BLaER1 (cell line): ENCODE results near the gene HSPB3.

Experiments
- H3K27ac ChIP-seq: shearing (Covaris generic); formaldehyde crosslinking; 2 replicates; pipeline ENCODE4 v1.8.1; 2022
- H3K27me3 ChIP-seq: shearing (Covaris generic); formaldehyde crosslinking; 2 replicates; pipeline ENCODE4 v1.8.1; 2022
- H3K36me3 ChIP-seq: shearing (Covaris generic); formaldehyde crosslinking; 2 replicates; pipeline ENCODE4 v1.8.1; 2022
- H3K4me1 ChIP-seq: shearing (Covaris generic); formaldehyde crosslinking; 2 replicates; pipeline ENCODE4 v1.8.1; 2022
- H3K4me2 ChIP-seq: shearing (Covaris generic); formaldehyde crosslinking; 2 replicates; pipeline ENCODE4 v1.8.1; 2022
- H3K4me3 ChIP-seq: shearing (Covaris generic); formaldehyde crosslinking; 2 replicates; pipeline ENCODE4 v1.8.1; 2022
- H3K9ac ChIP-seq: shearing (Covaris generic); formaldehyde crosslinking; 2 replicates; pipeline ENCODE4 v1.8.1; 2022
- H3K9me3 ChIP-seq: shearing (Covaris generic); formaldehyde crosslinking; 2 replicates; pipeline ENCODE4 v1.8.1; 2022
- H4K20me1 ChIP-seq: shearing (Covaris generic); formaldehyde crosslinking; 2 replicates; pipeline ENCODE4 v1.8.1; 2022
- Cebpa-rat ChIP-seq: shearing (Covaris generic); IDR thresholded peaks from 2 replicates; pipeline ENCODE4 v1.8.1; 2022

Gene HSPB3

GRCh38 chr5:54457094-54457862 is 1.8 kb downstream of the HSPB3 start:
- Histone ChIP-seq H3K36me3 (no peaks in the 10 kb centered on the region), H3K27me3 (no peaks in the 10 kb centered on the region), H3K9me3 (peaks cover 23% of the 10 kb centered on the region), H3K27ac (no peak overlapping the region), H3K9ac (no peak overlapping the region), H3K4me1 (no peaks in the 10 kb centered on the region), H4K20me1 (no peaks in the 10 kb centered on the region), H3K4me3 (no peak overlapping the region), H3K4me2 (no peak overlapping the region)
- no peak for TF ChIP-seq Cebpa-rat

DNA sequence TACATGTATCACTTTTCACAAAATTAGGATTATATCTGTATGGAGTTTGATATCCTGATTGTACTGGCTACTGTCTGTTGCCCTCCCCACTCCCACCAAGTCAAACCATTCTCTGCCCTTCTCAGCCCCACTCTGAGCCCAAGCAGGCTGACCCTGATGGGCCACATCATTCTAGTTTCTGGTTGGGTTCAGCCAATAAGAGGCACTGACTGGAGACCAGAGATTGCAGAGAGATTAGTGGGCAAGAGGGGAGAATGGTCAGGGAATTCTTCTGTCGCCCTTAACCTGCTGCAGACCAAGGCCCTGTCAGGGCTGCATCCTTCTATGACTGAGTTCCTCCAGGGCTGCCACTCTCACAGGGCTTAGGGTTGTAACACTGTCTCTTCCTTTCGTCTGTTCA is 2.7 kb downstream of the HSPB3 start:
- Histone ChIP-seq H4K20me1 (no peaks in the 10 kb centered on the region), H3K9ac (no peak overlapping the region), H3K36me3 (no peaks in the 10 kb centered on the region), H3K4me2 (no peak overlapping the region), H3K9me3 (peaks cover 28% of the 10 kb centered on the region), H3K27ac (no peak overlapping the region), H3K4me3 (no peak overlapping the region), H3K4me1 (no peaks in the 10 kb centered on the region), H3K27me3 (no peaks in the 10 kb centered on the region)
- TF ChIP-seq Cebpa-rat = no peak

- Histone ChIP-seq H3K36me3 (no peaks in the 10 kb centered on the region), H3K4me2 (no peak overlapping the region), H3K27ac (no peak overlapping the region), H4K20me1 (no peaks in the 10 kb centered on the region), H3K9ac (no peak overlapping the region), H3K9me3 (peaks cover 31% of the 10 kb centered on the region), H3K4me1 (no peaks in the 10 kb centered on the region), H3K27me3 (no peaks in the 10 kb centered on the region), H3K4me3 (no peak overlapping the region)
- no peak for TF ChIP-seq Cebpa-rat
These were observed 4.9 kb downstream of the HSPB3 start for GRCh38 chr5:54460181-54460919.

GRCh38 chr5:54462281-54462680 is 6.8 kb downstream of the HSPB3 start:
- Histone ChIP-seq H3K36me3 (no peaks in the 10 kb centered on the region), H3K4me3 (no peak overlapping the region), H3K9me3 (peaks cover 46% of the 10 kb centered on the region), H4K20me1 (no peaks in the 10 kb centered on the region), H3K27me3 (no peaks in the 10 kb centered on the region), H3K27ac (no peak overlapping the region), H3K9ac (no peak overlapping the region), H3K4me1 (no peaks in the 10 kb centered on the region), H3K4me2 (no peak overlapping the region)
- no peak for TF ChIP-seq Cebpa-rat

- Histone ChIP-seq H3K4me3 (no peak overlapping the region), H3K36me3 (no peaks in the 10 kb centered on the region), H3K9me3 (peaks cover 46% of the 10 kb centered on the region), H3K27ac (no peak overlapping the region), H3K9ac (no peak overlapping the region), H3K27me3 (no peaks in the 10 kb centered on the region), H4K20me1 (no peaks in the 10 kb centered on the region), H3K4me2 (no peak overlapping the region), H3K4me1 (no peaks in the 10 kb centered on the region)
- no peak for TF ChIP-seq Cebpa-rat
These were observed 8.2 kb downstream of the HSPB3 start for GRCh38 chr5:54463713-54464112.

GRCh38 chr5:54469622-54470021 is 14.1 kb downstream of the HSPB3 start:
- Histone ChIP-seq H3K9me3 (peaks cover 18% of the 10 kb centered on the region), H3K9ac (no peak overlapping the region), H3K4me2 (peak overlapping the region; percentile 46), H3K36me3 (no peaks in the 10 kb centered on the region), H3K4me1 (peaks cover 19% of the 10 kb centered on the region), H4K20me1 (no peaks in the 10 kb centered on the region), H3K27me3 (no peaks in the 10 kb centered on the region), H3K4me3 (no peak overlapping the region), H3K27ac (no peak overlapping the region)
- TF ChIP-seq Cebpa-rat = no peak

DNA sequence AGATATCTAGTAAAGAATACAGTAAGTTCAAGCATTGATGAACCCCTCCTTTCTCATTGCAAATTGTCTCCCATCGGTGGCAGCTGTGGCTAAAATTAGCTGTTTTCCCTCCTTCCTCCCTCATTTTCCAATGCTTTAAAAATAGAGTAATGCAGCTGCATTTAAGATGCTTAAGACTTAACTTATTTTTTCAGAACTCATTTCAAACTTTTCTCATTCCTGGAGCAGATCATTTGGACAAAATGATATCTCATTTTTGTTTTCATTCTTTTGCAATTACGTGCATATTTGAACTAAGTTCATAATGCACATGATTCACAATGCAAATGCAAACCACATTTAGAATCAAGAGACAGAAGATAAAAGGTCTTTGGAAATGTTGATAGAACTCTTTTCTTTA is 14.6 kb downstream of the HSPB3 start:
- no peak overlapping the region for H3K4me3 ChIP-seq
- TF ChIP-seq Cebpa-rat = no peak
- peaks cover 17% of the 10 kb centered on the region for H3K9me3 ChIP-seq
- no peaks in the 10 kb centered on the region for H3K36me3 ChIP-seq
- H3K4me1 ChIP-seq = peaks cover 19% of the 10 kb centered on the region
- no peaks in the 10 kb centered on the region for H3K27me3 ChIP-seq
- peak overlapping the region; percentile 46 for H3K4me2 ChIP-seq
- H4K20me1 ChIP-seq = no peaks in the 10 kb centered on the region
- no peak overlapping the region for H3K9ac ChIP-seq
- no peak overlapping the region for H3K27ac ChIP-seq

DNA sequence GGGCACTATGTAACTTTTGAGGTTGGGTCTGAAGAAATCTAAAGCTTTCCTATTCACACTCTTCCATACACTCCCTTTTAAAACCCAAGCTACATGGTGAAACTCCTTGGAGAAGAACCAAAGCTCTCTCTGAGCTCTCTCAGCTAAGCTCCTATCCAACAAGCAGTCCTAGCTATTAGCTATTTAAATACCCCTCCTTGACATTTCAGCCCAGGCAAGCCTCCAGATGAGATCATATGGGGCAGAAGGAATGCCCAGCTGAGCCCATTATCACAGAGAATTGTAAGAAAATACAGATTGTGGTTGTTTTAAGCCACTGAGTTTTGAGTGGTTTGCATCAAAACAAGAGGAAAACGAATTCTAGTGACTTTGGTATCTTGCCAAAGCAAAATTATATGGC is 15.2 kb downstream of the HSPB3 start:
- Histone ChIP-seq H3K4me2 (peak overlapping the region; percentile 46; the same call in 1 of the 2 replicates), H4K20me1 (no peaks in the 10 kb centered on the region), H3K27ac (no peak overlapping the region)

GRCh38 chr5:54471398-54471797 is 15.9 kb downstream of the HSPB3 start:
- no peaks in the 10 kb centered on the region for H3K36me3 ChIP-seq
- TF ChIP-seq Cebpa-rat = no peak
- no peaks in the 10 kb centered on the region for H3K27me3 ChIP-seq
- H4K20me1 ChIP-seq = no peaks in the 10 kb centered on the region
- H3K4me2 ChIP-seq = no peak overlapping the region
- H3K4me3 ChIP-seq = no peak overlapping the region
- no peak overlapping the region for H3K27ac ChIP-seq
- H3K9me3 ChIP-seq = peaks cover 5% of the 10 kb centered on the region; the same call in 1 of the 2 replicates
- peaks cover 19% of the 10 kb centered on the region for H3K4me1 ChIP-seq
- H3K9ac ChIP-seq = no peak overlapping the region

More for the DNA sequence above, 15.2 kb downstream of the HSPB3 start:
- Histone ChIP-seq H3K9me3 (peaks cover 12% of the 10 kb centered on the region), H3K36me3 (no peaks in the 10 kb centered on the region), H3K9ac (no peak overlapping the region), H3K4me3 (no peak overlapping the region), H3K27me3 (no peaks in the 10 kb centered on the region), H3K4me1 (peaks cover 19% of the 10 kb centered on the region)
- TF ChIP-seq Cebpa-rat = no peak

DNA sequence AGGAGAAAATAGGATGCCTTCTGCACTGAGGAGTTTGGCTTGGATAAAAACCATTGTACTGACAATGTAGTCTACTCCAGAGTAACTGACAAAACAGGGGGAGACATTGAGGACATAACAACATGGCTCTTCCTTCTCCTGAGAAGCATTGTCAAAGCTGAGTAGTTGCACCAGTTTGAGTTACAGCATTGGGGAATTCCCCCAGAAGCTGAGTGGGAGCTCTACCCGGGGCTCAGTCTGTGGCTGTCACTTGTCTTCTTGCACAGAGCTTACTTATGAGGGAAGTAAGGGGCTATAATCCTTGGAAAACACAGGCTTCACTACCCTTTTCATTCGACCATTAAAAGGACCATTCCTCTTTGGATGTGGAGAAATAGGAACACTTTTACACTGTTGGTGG is 21.2 kb downstream of the HSPB3 start:
- Histone ChIP-seq H3K27me3 (no peaks in the 10 kb centered on the region), H3K9ac (no peak overlapping the region), H3K4me3 (no peak overlapping the region), H3K9me3 (peaks cover 4% of the 10 kb centered on the region; the same call in 1 of the 2 replicates), H3K36me3 (no peaks in the 10 kb centered on the region), H3K4me1 (no peaks in the 10 kb centered on the region), H4K20me1 (no peaks in the 10 kb centered on the region), H3K27ac (no peak overlapping the region), H3K4me2 (no peak overlapping the region)
- no peak for TF ChIP-seq Cebpa-rat
